Right forelimb (tissue), 1 donor: ENCODE results near the gene LSMEM2.
A peak's percentile ranks its signal among the peaks of the same experiment; 100 is the strongest.
"Not testable (repeated sequence)": the region's sequence is repeated elsewhere in the genome, so short reads cannot be mapped to it uniquely, and the experiment has no call there.

Source experiments
- DNase-seq: peaks from one replicate; pipeline ENCODE4 v3.0.0-alpha.2; 2018

Gene LSMEM2

GRCh38 chr3:50300681-50301254 lies 21.9 kb downstream of the LSMEM2 start:
- no peak for DNase-seq

GRCh38 chr3:50302095-50303012 lies 23.5 kb downstream of the LSMEM2 start:
- DNase-seq = no peak

GRCh38 chr3:50303013-50303815 lies 24.3 kb downstream of the LSMEM2 start, which contains the start of gene HYAL1:
Gene HYAL1, minus strand, starts transcription at chr3:50303574. Its CDS starts 618 bp downstream, at chr3:50302956.
- DNase-seq = no peak

DNA sequence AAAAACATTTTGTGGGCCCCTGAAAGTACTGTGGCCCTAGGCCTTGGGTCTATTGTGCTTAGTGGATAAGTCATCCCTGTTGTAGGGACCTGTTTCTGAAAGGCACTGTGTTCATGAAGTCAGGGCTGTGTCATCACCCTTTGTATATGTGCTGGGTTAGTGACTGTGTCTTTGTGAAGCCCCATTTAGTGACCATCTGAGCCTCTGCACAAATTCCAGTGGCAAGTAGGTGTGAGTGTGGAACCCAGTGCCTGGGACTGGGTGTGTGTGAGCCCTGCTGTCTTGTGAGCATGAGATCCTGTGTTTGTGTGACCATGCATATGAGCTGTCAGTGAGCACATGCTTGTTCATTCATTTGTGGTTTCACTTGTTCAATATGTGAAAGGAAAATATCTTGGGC lies 25.7 kb downstream of the LSMEM2 start:
- DNase-seq = no peak

- not testable (repeated sequence) for DNase-seq
Measured at GRCh38 chr3:50312041-50312440, 33.2 kb downstream of the LSMEM2 start.

- no peak for DNase-seq
Measured at GRCh38 chr3:50314342-50314741, 35.5 kb downstream of the LSMEM2 start.

DNA sequence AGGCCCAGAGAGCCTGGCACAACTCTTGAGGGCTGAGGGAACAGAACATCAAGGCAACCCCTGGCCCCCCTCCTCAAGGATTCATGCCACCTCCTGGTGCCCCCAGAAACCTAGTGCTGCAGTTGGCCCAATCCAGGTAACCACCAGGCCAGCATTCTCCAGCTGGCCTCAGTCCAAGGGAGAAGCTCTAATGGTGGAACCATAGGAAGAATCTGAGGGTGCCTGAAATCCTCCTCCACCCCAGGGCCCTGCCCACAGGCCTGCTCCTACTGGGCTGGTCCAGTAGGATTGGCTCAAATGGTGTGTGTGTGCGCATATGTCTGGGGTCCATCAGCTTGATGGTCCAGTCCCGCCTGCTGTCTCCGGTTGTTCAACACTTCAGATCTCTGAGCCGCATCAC lies 35.9 kb downstream of the LSMEM2 start:
- no peak for DNase-seq

GRCh38 chr3:50316657-50317242 lies 37.9 kb downstream of the LSMEM2 start:
- DNase-seq = no peak

- no peak for DNase-seq
Measured at GRCh38 chr3:50317300-50317699, 38.4 kb downstream of the LSMEM2 start.

GRCh38 chr3:50318163-50318562 lies 39.3 kb downstream of the LSMEM2 start:
- DNase-seq = no peak

- no peak for DNase-seq
Measured at GRCh38 chr3:50318615-50319014, 39.7 kb downstream of the LSMEM2 start.

DNA sequence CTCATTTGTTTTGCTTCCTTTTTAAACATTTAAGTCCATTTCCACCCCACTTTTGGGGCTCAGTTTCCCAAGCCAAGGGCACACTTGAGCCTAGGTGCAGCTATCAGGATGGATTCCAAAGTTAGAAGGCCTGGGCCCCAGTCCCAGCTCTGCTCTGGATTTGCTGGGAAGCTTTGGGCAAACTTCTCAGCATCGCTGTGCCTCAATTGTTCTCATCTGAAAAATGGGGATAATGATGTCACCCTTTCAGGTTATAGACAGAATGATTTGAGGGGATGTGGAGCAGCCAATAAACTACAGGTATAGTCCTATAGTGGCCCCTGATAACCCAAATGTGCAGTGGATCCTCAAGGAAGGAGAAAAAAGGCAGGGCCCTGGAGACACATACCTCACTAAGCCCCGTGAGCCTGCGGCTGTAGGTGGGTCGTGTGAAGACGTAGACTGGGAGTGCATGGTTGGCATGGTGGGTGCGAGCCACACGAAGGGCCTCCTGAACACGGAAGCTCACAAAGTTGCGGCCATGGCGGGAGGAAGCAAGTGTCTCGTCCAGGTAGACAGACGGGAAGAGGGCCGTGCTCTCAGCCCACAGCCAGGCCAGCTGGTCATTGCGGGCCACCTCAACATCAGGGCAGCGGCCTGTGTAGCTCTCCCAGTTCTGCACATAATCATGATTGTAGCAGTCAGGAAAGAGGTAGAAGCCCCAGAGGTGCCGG lies 40.5 kb downstream of the LSMEM2 start:
- no peak for DNase-seq

- DNase-seq = no peak
Measured at GRCh38 chr3:50319894-50320625, 41.2 kb downstream of the LSMEM2 start.

- DNase-seq = no peak
Measured at GRCh38 chr3:50320853-50321335, 42.0 kb downstream of the LSMEM2 start.

DNA sequence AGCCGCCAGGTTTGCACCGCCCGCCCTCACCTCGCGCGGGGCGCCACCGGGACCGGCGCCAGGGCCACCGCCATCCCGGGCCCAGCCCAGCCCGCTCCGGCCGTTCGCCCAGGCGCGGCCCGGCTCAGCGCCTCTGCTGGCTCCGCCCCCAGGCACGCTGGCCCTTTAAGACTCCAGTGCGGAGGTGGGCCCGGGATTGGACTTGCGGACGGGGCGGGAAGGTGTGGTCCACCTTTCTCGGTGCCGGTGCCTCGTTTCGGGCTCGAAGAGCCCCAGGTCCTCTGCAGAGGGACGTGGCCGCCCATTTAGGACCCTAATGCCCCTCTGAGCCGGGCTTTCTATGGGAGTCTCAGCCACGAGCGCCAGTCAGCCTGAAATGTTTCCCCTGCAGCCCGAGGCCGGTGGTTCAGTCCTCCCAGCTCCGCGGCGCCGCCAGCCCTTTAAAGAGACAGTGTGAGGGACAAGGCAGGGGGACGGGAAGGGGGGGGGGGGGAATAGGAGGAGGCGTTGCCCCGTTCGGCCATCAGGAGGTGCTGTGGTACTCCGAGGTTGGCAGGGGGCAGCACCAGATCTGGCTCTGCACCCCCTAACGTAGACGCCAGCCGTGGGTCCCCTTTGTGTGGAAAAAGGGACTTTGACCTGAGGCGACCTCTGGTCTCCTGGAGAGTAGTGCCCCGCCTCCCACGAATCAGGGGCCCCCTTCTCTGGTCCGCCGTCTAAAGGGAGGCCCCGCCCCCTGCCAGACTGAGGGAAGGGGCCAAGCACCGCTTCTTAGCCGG lies 42.6 kb downstream of the LSMEM2 start:
- DNase-seq = peak; percentile 95

GRCh38 chr3:50322115-50322385 lies 43.2 kb downstream of the LSMEM2 start:
- DNase-seq = no peak

- DNase-seq = no peak
Measured at GRCh38 chr3:50322386-50323091, 43.7 kb downstream of the LSMEM2 start, which contains the start of gene HYAL2. Gene HYAL2, minus strand, starts transcription at chr3:50322745. Its CDS starts 2,256 bp downstream, at chr3:50320489.

DNA sequence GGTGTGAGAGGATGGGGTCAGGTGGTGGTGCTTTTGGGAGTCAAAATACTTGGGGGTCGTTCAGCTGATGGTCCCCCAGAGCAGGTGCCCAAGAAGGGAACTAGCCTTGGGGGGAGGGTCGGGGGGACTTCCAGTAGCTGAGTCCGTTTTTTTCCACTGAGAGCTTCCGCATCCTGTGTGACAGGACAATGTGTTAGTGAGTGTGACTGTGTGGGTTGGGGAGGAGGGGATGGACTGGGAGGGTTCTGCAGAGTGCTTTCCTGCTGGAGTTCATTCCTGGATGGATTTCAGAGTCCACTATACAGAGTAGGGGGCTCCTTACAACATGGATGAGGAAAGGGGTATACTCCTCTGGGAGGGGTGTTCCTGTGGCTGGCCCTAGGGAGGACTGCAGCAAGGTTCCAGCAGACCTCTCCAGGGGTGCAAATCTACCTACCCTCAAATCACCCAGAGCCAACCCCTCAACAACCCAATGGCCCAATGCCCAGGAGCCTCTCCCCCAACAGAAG lies 44.3 kb downstream of the LSMEM2 start:
- DNase-seq = no peak

DNA sequence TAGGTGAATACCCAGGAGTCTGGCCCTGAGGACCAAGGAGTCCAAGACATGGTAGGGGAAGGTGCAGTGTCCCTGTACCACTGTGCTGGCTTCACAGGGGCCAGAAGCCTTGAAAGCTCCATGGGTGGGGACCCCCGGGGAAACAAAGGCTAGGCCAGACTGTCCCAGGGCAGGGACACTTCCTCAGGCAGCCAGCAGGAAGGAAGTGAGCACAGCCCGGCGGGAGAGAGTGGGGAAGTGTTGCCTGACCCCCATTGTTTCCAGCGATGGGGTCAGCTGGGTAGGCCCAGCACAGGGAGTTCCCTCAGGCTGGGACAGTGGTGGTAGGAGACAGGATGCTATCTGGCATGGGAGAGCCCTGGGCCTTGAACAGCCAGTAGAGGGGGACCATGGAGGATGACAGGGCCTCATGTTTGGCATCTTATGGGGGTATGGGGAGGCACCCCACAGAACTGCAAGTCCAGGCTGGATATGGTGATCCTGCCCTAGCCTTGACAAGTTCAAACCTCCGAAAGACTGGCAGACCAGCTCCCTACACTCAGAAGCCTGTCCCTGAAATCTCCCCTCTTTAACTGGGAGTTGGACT lies 44.8 kb downstream of the LSMEM2 start:
- no peak for DNase-seq
